HG03354 (cell line): ENCODE results near the gene KIF5A.

Experiments
- ATAC-seq: cut with Tn5 transposase; IDR thresholded peaks from one replicate; pipeline ENCODE4 v1.9.1; 2021; ENCODE audit warnings: mild to moderate bottlenecking; ENCODE audit not compliant: unreplicated experiment, poor library complexity, severe bottlenecking

Gene KIF5A

DNA sequence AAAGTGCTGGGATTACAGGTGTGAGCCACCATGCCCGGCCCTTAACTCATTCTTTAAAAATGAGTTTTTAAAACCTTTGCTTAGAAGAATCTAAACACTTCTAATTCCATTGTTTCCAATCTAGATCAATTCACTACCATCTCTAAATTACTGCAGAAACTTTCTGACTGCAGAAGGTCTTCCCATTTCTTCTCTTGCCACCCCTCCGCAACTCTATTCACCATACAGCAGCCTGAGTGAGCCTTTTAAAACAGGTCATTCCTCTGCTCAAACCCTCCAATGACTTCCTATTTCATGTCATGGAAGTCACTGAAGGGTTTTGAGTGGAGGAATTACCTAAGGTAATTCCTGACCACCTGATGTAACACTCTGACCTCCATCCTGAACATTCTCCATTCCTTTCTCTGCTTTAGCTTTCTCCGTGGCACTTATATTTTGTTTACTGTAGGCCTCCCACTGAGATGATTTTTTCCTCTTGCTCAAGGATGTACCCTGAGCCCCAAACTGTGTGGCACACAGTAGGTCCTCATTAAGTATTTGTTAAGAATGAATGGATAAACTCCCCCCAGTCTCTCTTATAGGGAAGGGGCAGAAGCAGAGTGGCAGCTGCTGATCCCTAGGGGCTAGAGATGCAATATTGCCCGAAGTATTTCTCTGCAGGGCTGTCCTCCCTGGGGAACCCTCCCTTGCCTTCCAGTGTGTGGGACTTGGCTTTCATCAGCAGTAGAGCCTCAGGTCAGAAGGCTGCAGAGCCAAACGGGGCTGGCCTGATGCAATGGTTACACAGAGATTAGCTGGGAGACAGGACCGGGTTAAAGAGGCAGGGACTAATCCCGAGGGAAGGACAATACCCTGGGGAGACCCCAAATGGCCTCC is 30.7 kb upstream of the KIF5A start:
- ATAC-seq, result no peak

DNA sequence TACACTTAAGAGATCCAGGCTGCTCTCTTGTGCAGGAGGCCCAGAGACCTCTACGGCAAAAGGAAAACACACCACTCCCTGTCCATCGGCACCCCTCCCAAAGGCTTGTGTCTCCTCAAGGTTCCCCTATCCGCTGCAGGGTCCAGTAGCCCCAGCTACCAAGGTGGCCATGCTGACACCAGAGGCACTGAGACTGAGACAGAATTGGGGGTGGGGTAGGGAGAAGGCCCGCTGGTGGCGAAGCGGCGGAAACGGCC is 30.1 kb upstream of the KIF5A start:
- ATAC-seq, result peak; percentile 3

DNA sequence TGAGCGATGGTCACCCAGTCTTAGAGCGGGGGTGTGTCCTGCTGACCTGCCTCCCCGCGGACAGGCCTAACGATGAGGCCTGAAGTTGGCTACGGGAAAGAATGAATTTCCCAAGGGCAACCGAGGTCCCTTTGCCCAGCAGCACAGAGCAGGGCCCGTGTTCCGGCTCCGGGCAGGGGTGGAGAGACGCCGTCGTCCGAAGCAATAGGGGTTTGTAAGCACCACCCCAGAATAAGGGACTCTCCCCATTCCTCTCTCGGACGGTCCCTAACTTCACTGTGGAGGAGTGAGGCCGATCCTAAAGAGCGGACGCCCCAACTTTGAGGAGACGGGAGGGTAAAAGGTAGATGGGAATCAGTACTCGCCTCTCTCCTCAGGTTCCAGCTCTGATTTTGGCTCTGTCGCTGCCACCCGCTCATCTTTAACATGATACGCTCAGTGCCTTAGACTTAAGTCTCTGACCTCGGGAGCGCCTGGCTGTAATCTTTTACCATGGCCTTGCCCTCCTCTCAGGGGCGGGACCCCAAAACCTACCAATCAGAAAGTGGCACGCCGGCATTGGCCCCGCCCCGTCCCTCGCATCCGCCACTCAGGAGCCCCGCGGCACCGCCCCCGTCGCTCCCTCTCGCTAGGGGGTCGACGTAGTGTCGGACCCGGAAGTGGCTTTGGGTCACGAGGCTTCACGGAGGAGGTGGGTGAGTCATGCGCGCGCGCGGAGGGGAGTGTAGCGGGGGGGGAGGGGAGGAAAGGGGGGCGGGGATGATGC is 29.6 kb upstream of the KIF5A start, which contains the start of gene DDIT3:
Gene DDIT3 (minus strand): TSS at position 462 of the 766 bp plus-strand sequence. CDS start 3,108 bp downstream, outside the sequence.
- peak; percentile 70 for ATAC-seq

DNA sequence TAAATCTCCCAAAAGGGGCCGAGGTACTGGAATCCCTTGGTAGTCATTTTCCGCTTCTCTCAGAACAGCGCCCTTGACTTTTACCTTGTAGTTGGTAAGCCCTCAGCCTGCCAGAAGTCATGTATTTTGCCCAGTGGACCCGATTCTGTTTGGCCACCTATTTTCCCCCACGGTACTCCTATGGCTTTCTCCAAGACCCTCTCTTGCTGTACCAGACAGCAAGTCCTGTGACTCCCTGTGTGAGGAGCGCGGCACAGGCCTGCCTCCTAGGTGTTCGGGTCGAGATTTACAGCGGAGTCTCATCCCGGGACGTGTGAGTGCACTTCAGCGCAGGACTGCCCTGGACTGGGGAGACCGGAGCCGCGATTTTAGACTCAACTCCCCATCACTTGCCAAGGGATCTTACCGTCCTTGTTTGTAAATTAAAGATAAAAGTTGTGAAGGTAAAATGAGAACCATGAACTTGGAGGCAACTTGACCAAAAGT is 28.3 kb upstream of the KIF5A start:
- ATAC-seq, result no peak

DNA sequence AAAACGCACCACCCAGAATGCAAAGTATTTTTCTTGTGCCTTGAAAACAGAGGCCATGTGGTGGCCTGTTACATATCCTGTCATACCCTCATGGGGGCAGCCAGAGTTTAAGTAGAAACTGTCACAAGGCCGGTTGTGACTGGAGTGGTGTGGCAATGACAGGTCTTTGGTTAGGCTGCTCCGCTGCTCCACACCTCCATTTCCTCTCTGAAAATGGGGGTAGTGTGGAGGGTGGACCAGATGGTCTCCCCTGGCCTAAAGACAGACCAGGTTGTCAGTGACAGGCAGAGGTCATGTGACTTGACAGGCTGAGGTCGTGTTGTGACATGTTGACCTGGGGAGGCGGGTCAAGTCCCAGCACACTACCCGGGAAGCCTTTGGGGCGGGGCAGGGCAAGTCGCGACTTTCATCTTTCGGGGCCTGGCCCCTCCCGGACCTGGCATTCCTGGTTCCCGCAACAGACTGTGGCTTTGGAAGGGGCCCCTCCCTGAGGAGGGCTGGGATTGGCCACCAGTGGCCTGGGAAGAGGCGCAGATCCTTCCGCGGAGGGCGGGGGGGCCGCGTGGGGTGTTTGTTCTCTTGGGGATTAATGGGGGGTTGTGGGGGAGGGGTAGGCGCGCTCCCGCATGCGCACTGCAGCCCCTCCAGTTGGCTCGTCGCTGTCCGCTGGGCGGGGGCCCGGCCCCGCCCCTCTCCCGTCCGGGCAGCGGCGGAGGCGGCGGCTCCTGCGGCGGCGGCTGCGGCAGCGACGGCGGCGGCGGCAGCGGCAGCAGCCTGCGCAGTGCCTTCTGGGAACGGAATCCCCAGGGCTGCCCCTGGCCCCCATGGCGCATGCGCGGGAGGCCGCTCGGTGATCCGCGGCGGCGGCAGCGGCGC is 27.6 kb upstream of the KIF5A start, which contains the start of gene MBD6:
Gene MBD6 (plus strand): TSS at position 814 of the 876 bp plus-strand sequence. CDS start 1,480 bp downstream, outside the sequence.
- ATAC-seq, result peak; percentile 45

DNA sequence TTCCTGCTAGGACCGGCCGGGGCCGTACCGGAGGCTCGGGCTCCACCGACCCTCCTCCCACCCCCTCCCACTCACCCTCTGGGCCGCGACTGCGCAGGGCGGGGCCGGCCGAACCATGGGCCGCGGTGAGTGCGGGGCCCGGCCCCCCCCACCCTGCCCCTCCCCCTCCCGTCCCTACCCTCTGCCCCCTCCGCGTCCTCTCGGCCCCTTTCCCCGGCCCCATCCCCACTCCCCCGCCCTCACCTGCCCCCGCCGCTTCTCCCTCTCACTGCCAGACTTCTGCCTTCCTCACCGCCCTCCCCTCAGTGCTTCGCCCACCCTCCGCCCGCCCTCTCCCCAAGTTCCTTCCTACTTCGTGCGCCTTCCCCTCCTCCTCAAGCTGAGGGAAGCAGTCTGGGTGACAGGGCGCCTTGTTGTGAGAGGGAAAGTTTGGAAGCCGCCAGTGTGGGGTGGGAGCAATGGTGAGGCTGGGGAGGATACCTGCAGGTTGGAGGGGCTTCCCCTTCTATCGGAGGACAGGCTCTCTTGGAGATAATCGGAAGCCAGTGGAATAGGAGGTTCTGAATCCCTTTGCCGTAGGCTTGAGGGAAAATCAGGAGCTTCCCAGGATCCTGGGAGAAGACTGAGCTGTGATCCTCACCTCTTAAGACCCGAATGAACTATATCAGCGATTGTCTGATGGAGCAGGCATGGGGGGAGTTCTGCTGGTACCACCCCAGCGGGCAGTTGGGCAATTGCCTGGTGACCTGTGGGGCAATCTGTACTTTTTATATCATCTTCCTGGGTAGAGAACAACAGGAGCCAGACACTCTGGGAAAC is 26.7 kb upstream of the KIF5A start:
- no peak for ATAC-seq

DNA sequence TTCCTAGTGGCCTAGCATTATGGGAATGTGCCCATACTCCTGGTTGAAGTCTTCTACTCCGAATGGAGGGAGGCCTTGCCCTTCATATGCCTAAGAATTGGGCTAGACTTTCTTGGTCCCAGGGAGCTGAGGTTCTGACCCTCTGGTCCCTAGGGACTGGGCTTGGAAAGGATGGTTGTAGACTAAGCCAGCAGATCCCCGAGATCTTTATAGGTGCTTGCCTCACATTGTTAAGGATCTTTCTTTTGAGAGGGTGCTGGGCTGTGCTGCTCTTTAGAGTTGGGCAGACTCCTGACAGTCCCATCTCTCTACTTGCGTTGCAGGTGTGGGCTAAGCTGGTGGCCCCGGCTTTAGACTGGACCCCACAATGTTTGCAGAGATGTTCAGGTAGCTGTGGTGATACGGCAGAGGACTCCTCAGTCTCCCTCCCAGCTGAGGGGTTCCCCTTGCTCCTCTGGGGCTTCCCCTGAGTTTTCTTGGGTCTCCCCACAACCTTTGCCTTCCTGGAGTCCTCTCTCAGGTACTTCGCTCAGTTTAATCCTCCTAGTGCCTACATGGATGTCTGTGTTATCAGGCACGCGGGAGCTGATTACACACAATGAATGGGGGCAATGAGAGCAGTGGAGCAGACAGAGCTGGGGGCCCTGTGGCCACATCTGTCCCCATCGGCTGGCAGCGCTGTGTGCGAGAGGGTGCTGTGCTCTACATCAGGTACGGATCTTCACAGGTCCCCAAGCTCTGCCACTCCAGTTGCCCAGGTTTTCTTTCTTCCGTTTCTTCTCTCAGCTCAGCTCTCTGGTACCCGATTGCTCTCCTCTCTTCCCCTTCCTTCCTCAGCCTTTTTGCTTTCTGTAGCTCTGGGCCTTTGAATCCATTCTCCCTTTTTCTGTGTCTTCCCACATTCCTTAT is 25.9 kb upstream of the KIF5A start:
- no peak for ATAC-seq

DNA sequence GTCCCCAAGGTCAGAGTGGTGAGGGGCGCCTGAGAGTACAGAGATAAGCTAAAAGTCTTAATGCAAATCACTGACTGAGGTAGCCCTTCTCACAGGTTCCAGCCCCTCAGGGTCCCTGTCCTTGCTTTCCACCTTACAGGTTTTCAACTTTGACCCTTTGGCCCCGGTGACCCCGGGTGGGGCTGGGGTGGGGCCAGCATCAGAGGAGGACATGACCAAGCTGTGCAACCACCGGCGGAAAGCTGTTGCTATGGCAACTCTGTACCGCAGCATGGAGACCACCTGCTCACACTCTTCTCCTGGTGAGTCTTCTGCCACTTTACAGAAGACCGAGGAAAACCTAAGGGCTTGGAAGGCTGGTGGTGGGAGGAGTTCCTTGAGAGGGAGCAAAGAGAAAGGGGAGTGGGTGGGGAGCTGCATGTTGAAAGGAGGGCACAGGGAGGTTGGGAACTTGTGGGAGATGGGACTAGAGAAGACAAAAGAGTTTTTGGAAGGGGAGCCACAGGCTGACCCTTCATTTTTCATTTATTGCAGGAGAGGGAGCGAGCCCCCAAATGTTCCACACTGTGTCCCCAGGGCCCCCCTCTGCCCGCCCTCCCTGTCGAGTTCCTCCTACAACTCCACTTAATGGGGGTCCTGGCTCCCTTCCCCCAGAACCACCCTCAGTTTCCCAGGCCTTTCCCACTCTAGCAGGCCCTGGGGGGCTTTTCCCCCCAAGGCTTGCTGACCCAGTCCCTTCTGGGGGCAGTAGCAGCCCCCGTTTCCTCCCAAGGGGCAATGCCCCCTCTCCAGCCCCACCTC is 24.8 kb upstream of the KIF5A start:
- no peak for ATAC-seq

DNA sequence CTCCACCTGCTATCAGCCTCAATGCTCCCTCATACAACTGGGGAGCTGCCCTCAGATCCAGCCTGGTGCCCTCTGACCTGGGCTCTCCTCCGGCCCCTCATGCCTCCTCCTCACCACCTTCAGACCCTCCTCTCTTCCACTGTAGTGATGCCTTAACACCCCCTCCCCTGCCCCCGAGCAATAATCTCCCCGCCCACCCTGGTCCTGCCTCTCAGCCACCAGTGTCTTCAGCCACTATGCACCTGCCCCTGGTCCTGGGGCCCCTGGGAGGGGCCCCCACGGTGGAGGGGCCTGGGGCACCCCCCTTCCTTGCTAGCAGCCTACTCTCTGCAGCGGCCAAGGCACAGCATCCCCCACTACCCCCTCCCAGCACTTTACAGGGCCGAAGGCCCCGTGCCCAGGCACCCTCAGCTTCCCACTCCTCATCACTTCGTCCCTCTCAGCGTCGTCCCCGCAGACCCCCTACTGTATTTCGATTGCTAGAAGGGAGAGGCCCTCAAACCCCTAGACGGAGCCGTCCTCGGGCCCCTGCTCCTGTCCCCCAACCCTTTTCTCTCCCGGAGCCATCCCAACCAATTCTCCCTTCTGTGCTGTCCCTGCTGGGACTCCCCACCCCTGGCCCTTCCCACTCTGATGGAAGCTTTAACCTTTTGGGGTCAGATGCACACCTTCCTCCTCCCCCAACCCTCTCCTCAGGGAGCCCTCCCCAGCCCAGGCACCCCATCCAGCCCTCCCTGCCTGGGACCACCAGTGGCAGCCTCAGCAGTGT is 24.0 kb upstream of the KIF5A start:
- no peak for ATAC-seq

DNA sequence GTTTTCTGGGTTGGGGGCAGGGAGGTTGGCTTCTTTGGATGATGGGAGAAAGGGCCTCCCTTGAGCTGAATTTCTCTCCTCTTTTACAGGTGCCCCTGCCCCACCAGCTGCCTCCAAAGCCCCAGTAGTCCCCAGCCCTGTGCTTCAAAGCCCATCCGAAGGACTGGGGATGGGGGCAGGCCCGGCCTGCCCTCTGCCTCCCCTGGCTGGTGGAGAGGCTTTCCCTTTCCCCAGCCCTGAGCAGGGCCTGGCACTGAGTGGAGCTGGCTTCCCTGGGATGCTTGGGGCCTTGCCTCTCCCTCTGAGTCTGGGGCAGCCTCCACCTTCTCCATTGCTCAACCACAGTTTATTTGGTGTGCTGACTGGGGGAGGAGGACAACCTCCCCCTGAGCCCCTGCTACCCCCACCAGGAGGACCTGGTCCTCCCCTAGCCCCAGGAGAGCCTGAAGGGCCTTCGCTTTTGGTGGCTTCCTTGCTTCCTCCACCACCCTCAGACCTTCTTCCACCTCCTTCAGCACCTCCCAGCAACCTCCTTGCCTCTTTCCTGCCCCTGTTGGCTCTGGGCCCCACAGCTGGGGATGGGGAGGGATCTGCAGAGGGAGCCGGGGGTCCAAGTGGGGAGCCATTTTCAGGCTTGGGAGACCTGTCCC is 23.2 kb upstream of the KIF5A start:
- ATAC-seq, result no peak

DNA sequence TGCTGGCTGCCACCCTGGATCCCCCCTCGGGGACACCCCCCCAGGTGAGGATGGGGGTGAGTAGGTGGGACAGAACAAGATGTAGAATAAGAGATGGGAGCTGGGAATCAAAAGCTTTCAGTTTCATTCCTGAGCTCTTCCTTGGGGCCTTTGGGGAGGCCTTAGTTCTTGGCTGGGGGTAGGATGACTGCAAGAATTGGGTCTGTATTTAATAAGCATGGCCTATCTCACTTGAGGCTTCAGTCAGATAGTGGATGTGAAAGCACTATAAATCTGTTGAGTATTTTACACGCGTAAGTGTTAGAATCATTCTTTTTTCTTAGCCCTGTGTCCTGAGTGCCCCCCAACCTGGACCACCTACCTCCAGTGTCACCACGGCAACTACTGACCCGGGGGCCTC is 22.7 kb upstream of the KIF5A start:
- ATAC-seq, result no peak

DNA sequence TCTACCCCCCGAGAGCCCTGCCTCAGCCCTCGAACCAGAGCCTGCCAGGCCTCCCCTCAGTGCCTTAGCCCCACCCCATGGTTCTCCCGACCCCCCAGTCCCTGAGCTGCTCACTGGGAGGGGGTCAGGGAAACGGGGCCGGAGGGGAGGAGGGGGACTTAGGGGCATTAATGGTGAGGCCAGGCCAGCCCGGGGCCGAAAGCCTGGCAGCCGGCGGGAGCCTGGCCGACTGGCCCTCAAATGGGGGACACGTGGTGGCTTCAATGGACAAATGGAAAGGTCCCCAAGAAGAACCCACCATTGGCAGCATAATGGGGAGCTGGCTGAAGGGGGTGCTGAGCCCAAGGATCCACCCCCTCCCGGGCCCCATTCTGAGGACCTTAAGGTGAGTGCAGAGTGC is 21.7 kb upstream of the KIF5A start:
- ATAC-seq, result no peak

DNA sequence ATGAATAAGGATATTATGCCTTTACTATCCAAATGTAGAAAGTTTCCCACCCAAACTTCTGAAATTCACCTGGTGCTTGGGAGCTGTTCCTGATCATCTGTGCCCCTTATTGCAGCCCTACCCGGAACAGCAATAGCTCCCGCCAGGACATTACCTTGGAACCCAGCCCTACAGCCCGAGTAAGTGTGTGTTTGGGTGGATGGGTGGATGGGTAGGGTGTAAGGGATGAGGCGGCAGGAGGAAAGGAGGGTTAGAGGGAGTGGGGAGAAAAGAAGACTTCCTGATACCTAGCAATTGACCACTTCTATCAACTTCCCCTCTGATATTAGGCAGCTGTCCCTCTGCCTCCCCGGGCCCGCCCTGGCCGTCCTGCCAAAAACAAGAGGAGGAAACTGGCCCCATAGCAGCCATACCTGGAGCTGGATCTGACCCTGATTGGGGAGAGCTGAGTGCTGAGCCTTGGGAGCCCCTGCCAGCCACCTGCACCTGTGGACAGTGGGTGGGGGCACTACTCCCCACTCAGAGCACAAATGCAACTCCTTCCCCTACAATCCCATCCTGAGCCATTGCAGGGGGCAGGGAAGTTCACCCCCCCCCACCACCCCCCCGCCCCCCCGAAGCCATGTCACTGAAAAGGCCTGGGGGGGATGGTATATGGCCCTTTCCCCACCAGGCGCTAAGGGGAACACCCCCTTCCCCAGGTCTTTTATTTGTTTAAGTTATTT is 20.9 kb upstream of the KIF5A start:
- ATAC-seq, result no peak

DNA sequence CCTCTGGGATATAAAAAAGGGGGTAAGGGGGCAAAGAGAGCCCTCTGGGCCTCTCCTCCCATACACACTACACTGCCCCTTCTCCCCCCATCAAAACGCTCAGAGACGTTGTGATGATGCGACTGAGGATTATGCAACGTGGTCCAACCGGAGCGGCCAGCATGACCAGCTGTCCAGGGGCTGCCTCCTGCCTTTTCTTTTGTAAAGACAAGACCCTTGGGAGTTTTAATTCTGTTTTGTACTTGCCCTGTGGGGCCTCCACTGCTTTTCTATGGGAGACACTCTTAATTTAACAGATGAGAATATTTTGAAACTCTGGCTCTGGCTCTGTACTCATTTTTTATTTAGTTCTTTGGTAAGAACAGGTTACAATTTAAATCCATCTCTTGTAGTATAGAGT is 20.0 kb upstream of the KIF5A start:
- ATAC-seq, result no peak

DNA sequence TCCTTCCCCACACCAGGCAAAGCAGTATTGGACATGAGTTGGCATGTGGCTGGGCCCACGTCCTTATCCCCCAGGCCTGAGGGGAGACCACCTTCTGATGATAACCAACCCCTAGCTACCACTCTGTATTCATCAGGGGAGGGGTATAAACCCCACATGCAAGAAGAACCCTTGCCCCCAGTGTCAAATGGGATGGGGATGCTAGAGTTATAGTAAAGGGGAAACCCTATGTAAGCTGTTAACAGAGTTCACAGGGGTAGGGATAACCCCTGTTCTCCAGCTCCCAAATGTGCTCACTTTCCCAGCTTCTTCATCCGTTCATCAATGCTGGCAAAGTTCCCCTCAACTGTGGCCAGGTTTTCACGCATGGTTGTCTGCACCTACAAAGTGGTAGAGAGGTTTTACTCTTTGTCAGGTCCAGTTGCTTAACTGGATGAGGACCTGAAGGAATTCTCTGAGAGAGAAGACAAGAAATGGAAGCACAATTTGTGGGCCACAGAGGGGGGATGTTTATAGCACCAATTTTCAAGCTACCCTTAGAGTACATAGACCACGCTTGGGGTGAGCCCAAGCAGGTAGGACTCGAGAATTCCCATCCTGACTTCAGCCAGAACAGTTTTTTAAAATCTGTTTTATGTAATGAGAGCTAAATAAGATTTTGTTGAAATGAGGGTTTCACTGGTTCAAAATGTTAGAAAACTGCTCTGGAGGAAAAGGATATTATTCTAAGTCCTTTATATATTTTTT is 19.3 kb upstream of the KIF5A start:
- ATAC-seq, result no peak
